Effector memory CD4-positive, alpha-beta T cell (primary cell): ENCODE data around the gene GSTM3.
"Not testable (repeated sequence)": the region's sequence is repeated elsewhere in the genome, so short reads cannot be mapped to it uniquely, and the experiment has no call there.

Experiments
- DNase-seq, 3 donors: peaks; one replicate each; pipeline ENCODE4 v3.0.0-alpha.2; 2020
- H3K27ac ChIP-seq: 2 replicates; pipeline ENCODE4 v1.7.0; 2013; ENCODE audit warnings: mild to moderate bottlenecking, low read length, moderate library complexity; ENCODE audit not compliant: insufficient read depth, poor library complexity, severe bottlenecking
- H3K27me3 ChIP-seq: replicated peaks from 2 replicates; pipeline ENCODE4 v1.7.0; 2013; ENCODE audit warnings: mild to moderate bottlenecking, low read length; ENCODE audit not compliant: insufficient read depth, control insufficient read depth, poor library complexity, severe bottlenecking
- H3K36me3 ChIP-seq: 2 replicates; pipeline ENCODE4 v1.7.0; 2013; ENCODE audit warnings: mild to moderate bottlenecking, low read length, moderate library complexity; ENCODE audit not compliant: control insufficient read depth, insufficient read depth
- H3K4me1 ChIP-seq: 2 replicates; pipeline ENCODE4 v1.7.0; 2013; ENCODE audit warnings: low read length, mild to moderate bottlenecking; ENCODE audit not compliant: control insufficient read depth, insufficient read depth, poor library complexity, severe bottlenecking
- H3K4me3 ChIP-seq: 2 replicates; pipeline ENCODE4 v1.7.0; 2013; ENCODE audit warnings: low read length, low read depth, mild to moderate bottlenecking; ENCODE audit not compliant: insufficient read depth, poor library complexity, severe bottlenecking
- H3K9me3 ChIP-seq: 2 replicates; pipeline ENCODE4 v1.7.0; 2013; ENCODE audit warnings: mild to moderate bottlenecking, low read length, moderate library complexity; ENCODE audit not compliant: control insufficient read depth

The GSTM3 gene

DNA sequence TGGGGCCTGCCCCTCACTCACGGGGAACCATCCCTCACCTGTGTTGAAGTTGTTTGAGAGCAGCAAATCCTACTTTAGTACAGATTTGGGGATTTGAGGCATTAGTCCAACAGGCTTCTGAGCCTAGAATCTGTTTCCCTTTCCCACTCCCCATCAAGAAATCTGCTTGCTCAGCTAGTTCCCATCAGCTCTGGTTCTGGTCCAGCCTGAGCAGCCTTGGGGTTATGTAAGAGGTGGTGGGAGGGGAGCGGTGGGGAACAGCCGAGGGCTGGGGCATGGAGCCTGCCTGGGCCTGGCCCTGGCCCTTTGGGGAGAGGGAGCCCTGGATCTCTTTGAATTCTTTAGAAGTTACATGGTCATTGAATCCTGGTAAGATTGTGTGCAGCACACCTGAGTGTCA lies 24.7 kb downstream of the GSTM3 start:
- no peak for DNase-seq
- H3K27me3 ChIP-seq: no peaks in the 10 kb centered on the region
- H3K4me3 ChIP-seq: no peak overlapping the region
- no peak overlapping the region for H3K27ac ChIP-seq
- H3K36me3 ChIP-seq: no peaks in the 10 kb centered on the region
- H3K4me1 ChIP-seq: no peaks in the 10 kb centered on the region
- no peaks in the 10 kb centered on the region for H3K9me3 ChIP-seq

DNA sequence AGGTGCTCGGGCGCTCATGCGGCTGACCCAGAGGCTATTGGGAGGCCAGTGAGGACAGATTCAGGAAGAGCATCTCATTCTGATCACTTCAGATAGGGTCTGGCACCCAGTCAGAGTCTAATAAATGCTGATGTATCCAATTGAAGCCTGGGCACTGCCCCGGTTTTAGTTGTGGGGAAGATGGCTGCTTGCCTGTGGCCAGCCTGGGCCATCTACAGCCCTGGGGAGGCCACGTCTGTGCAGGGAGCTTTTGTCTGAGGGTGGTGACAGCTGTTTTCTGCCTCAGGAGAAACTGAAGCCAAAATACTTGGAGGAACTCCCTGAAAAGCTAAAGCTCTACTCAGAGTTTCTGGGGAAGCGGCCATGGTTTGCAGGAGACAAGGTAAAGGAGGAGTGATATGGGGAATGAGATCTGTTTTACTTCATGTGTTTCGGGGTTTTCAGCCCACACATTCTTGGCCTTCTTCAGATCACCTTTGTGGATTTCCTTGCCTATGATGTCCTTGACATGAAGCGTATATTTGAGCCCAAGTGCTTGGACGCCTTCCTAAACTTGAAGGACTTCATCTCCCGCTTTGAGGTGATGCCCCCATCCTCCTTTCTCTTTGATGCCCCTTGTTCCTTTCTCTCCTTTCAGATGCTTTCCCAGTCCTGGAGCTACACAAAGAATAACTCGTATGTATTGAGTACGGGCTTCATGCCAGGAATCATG lies 26.0 kb downstream of the GSTM3 start:
- H3K36me3 ChIP-seq: no peaks in the 10 kb centered on the region
- no peak overlapping the region for H3K4me3 ChIP-seq
- H3K4me1 ChIP-seq: no peaks in the 10 kb centered on the region
- DNase-seq: no peak
- no peak overlapping the region for H3K27ac ChIP-seq
- no peaks in the 10 kb centered on the region for H3K27me3 ChIP-seq
- no peaks in the 10 kb centered on the region for H3K9me3 ChIP-seq

GRCh38 chr1:109713636-109714035 lies 27.2 kb downstream of the GSTM3 start:
- Histone ChIP-seq H3K27me3 (no peaks in the 10 kb centered on the region), H3K27ac (no peak overlapping the region), H3K36me3 (no peaks in the 10 kb centered on the region), H3K9me3 (no peaks in the 10 kb centered on the region), H3K4me3 (no peak overlapping the region), H3K4me1 (no peaks in the 10 kb centered on the region)
- no peak for DNase-seq

DNA sequence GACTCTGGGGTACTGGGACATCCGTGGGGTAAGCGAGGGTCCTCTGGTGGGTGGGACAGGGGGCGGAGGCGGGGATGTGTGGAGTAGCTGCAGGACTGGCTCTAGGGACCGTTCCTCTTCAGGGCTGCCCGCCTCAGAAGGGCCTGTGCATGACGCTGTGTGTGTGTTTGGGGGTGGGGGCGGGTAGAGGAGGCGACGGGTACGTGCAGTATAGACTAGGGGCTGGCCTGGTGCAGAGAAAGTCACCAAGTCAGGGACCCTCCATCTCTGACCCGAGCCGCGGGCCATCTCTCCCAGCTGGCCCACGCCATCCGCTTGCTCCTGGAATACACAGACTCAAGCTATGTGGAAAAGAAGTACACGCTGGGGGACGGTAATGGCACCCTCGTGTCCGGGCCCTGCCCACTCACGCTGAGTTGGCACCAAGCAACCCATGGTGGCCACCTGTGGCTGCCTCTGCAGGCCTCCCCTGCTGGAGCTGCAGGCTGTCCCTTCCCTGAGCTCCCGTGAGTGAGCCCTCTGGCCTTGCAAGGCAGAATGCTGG lies 28.4 kb downstream of the GSTM3 start:
- Histone ChIP-seq H3K9me3 (no peaks in the 10 kb centered on the region), H3K36me3 (no peaks in the 10 kb centered on the region), H3K4me3 (no peak overlapping the region), H3K4me1 (no peaks in the 10 kb centered on the region), H3K27me3 (no peaks in the 10 kb centered on the region), H3K27ac (no peak overlapping the region)
- no peak for DNase-seq

DNA sequence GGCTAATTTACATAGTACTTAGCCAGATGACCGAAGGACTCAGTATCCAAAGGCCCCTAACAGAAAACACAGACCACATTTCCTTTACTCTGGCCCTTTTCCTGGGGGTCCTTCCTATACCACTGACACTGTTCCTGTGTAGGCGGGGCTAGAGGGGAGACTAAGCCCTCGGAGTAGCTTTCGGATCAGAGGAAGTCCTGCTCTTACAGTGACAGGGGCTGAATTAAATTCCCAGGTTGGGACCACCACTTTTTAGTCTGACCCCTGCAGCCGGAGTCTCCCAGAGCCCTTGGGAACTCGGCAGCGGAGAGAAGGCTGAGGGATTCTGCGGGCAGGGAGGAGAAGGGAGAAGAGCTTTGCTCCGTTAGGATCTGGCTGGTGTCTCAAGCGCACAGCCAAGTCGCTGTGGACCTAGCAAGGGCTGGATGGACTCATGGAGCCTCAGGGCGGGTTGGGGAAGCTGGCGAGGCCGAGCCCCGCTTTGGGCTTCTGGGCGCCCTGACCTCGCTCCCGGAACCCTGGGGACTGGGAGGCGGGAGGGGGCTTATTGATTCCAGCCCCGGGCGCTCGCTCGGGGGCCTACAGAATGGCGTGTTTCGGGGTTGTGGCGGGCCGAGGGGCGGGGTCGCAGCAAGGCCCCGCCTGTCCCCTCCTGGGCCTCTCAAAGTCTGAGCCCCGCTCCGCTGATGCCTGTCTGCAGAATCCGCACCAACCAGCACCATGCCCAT lies 29.1 kb downstream of the GSTM3 start, which contains the start of gene GSTM5:
GSTM5 (plus strand) TSS at position 659 of the 728 bp plus-strand sequence; CDS start at position 721, 62 bp downstream.
- not testable (repeated sequence) for H3K9me3 ChIP-seq, H3K4me3 ChIP-seq, DNase-seq, H3K4me1 ChIP-seq, H3K36me3 ChIP-seq, H3K27me3 ChIP-seq, H3K27ac ChIP-seq

DNA sequence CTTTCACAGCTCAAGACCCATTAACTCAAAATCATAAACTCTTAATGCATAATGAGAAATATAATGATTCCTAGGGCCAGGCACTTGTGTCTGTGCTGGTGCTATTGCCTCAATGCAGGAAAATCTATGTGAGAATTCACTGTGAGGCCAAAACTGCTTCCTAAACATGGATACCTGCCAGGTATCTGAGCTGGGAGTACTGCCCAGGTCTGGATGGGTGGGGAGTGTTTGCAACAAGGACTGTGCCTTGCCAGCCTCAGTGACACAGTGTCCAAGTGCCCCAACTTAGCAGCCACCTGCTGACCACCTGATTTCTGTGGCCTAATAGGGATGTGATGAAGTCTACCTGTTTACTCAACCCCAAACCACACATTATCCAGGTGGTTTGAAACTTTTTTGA lies 31.0 kb downstream of the GSTM3 start:
- not testable (repeated sequence) for H3K36me3 ChIP-seq, H3K27me3 ChIP-seq, H3K9me3 ChIP-seq, H3K27ac ChIP-seq, DNase-seq, H3K4me3 ChIP-seq, H3K4me1 ChIP-seq

GRCh38 chr1:109708949-109709348 lies 31.9 kb downstream of the GSTM3 start:
- H3K9me3 ChIP-seq, H3K27ac ChIP-seq, DNase-seq, H3K27me3 ChIP-seq, H3K4me3 ChIP-seq, H3K36me3 ChIP-seq, H3K4me1 ChIP-seq: not testable (repeated sequence)

DNA sequence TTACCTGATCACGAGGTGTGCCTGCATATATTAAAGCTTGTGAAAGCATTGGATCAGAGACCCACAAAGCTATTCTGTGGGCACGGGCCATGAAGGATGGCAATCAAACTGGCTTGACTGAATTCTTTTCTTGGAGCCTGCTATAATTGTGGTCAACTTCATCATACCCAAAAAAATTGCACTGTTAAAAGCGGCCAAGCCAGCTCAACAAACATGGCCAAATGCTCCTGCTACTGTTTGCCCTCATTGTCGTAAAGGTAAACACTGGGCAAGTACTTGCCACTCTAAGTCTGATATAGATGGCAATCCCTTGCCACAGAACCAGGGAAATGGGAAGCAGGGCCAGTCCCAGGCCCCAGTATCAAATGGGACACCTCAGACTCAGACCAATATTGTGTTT lies 35.4 kb downstream of the GSTM3 start:
- Histone ChIP-seq H3K4me3 (no peak overlapping the region), H3K27ac (no peak overlapping the region), H3K4me1 (no peaks in the 10 kb centered on the region), H3K27me3 (no peaks in the 10 kb centered on the region), H3K36me3 (no peaks in the 10 kb centered on the region), H3K9me3 (peaks cover 5% of the 10 kb centered on the region)
- DNase-seq: no peak

DNA sequence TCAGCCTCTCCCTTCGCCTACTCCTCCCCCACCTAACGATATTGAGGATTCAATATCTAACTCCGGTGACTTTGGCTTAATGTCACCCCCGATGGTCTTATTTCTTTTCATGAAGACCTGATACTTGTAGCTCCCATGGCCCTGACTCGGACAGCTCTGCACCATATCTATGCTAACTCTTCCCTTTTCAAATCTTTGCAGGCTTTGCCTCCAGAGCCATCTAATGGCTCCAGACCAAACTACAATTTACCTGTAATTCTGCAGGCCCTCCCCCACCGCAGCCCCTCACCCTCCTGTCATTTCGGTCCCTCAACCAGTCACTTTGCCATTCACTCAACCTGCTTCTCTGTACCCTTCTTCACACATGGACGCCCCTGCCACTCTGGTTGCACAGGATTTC lies 36.7 kb downstream of the GSTM3 start:
- Histone ChIP-seq H3K9me3 (peaks cover 5% of the 10 kb centered on the region), H3K36me3 (no peaks in the 10 kb centered on the region), H3K27ac (no peak overlapping the region), H3K27me3 (no peaks in the 10 kb centered on the region), H3K4me3 (no peak overlapping the region), H3K4me1 (no peaks in the 10 kb centered on the region)
- DNase-seq: no peak

- not testable (repeated sequence) for H3K27ac ChIP-seq, H3K4me1 ChIP-seq, H3K4me3 ChIP-seq, H3K27me3 ChIP-seq, DNase-seq, H3K36me3 ChIP-seq, H3K9me3 ChIP-seq
Observed at GRCh38 chr1:109702940-109703339, 37.9 kb downstream of the GSTM3 start.
